ENCODE data around the gene TBC1D16. TPM values are rescaled to one million over a fixed set of nuclear protein-coding genes. Genes with fewer than 3 reads are reported as not detected.
"Not testable (repeated sequence)": the region's sequence is repeated elsewhere in the genome, so short reads cannot be mapped to it uniquely, and the experiment has no call there.

TBC1D16 gene
- total RNA-seq, 1 experiment from 2014 or later = 85.8 TPM

DNA sequence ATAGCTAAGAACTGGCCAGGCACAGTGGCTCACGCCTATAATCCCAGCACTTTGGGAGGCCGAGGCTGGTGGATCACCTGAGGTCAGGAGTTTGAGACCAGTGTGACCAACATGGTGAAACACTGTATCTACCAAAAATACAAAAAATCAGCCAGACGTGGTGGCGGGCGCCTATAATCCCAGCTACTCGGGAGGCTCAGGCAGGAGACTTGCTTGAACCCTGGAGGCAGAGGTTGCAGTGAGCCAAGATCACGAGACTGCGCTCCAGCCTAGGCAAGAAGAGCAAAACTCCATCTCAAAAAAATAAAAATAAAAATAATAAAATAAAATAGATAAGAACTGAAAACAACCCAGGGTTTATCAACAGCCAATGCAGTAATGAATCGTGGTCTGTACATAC is 74.1 kb downstream of the TBC1D16 start:
- no CpG with 5 or more reads among the region's 9 CpGs for WGBS (ENCODE audit: extremely low coverage, insufficient read length, low lambda C conversion rate)
- not testable (repeated sequence) for H3K4me1 ChIP-seq (ENCODE audit: insufficient read depth, low read length); H3K27me3 ChIP-seq (ENCODE audit: insufficient read depth, low read length); H2AFZ ChIP-seq (ENCODE audit: low read length); H4K20me1 ChIP-seq (ENCODE audit: control insufficient read depth, insufficient read depth, insufficient read length); H3K9me3 ChIP-seq (ENCODE audit: control insufficient read depth, low read depth, low read length); H3K9ac ChIP-seq (ENCODE audit: extremely low read depth, insufficient read length, low read length); H2BK5ac ChIP-seq (ENCODE audit: insufficient read length, low read length); H3K4me2 ChIP-seq (ENCODE audit: insufficient read depth, insufficient read length, low read length); H3K14ac ChIP-seq (ENCODE audit: insufficient read depth, low read length); H3K56ac ChIP-seq (ENCODE audit: insufficient read length, low read depth, low read length); H4K8ac ChIP-seq (replicated peaks; ENCODE audit: insufficient read length, low read depth, low read length); H3K27ac ChIP-seq (ENCODE audit: insufficient read length, low read depth, low read length); H2BK20ac ChIP-seq (ENCODE audit: low read depth, low read length, poor library complexity, severe bottlenecking); H3K27me3 Mint-ChIP-seq (ENCODE audit: low read depth); H3K79me2 ChIP-seq (ENCODE audit: insufficient read depth, low read length); H3K4me3 Mint-ChIP-seq; H3K4ac ChIP-seq (ENCODE audit: low read depth, low read length); H2AK5ac ChIP-seq (ENCODE audit: insufficient read length, low read length); H3K18ac ChIP-seq (ENCODE audit: insufficient read length, low read depth, low read length); H3T11ph ChIP-seq (ENCODE audit: low read length); H2BK120ac ChIP-seq (ENCODE audit: low read depth, low read length, poor library complexity, severe bottlenecking); H3K27ac Mint-ChIP-seq; H3K23ac ChIP-seq (ENCODE audit: insufficient read length, low read depth, low read length); H4K91ac ChIP-seq (ENCODE audit: insufficient read length, low read depth, low read length); DNase-seq; H4K5ac ChIP-seq (ENCODE audit: insufficient read length, low read depth, low read length); H3K79me1 ChIP-seq (ENCODE audit: insufficient read depth, low read depth, low read length, poor library complexity, severe bottlenecking); H2BK15ac ChIP-seq (ENCODE audit: low read depth, low read length); H2BK12ac ChIP-seq (ENCODE audit: insufficient read length, low read depth, low read length); H3K23me2 ChIP-seq (ENCODE audit: insufficient read length, low read depth, low read length, poor library complexity, severe bottlenecking)
- peaks cover 16 to 23% of the 10 kb centered on the region in 2 experiments for H3K4me1 Mint-ChIP-seq
- H3K9me3 Mint-ChIP-seq = peaks cover 15 to 20% of the 10 kb centered on the region in 2 experiments
- peaks cover 19 to 25% (median 24%) of the 10 kb centered on the region in 3 experiments for H3K36me3 Mint-ChIP-seq (ENCODE audit: insufficient read depth in 1 of 3, low read depth in 3 of 3)
